Stimulated activated naive CD8-positive, alpha-beta T cell treated with anti-CD3 and anti-CD28 coated beads, Interleukin-15, amount 100 ng/mL, for 72 hours (primary cell): Measurements from ENCODE around the gene PRIMPOL.
"Not testable (repeated sequence)": the region's sequence is repeated elsewhere in the genome, so short reads cannot be mapped to it uniquely, and the experiment has no call there.

ENCODE experiments used
- ATAC-seq: fragments of 150-1000 bp; cut with Tn5 transposase; 2 replicates; pipeline ENCODE4 v1.10.0; 2021; ENCODE audit warnings: mild to moderate bottlenecking, moderate library complexity
- DNase-seq, 2 donors: peaks; one replicate each; pipeline ENCODE4 v3.0.0; 2021 to 2022
- H3K27ac Mint-ChIP-seq, 2 donors: one replicate each; pipeline ENCODE4 v1.8.0; 2022; ENCODE audit warnings: mild to moderate bottlenecking in 2 of 2, mixed read lengths in 2 of 2, moderate library complexity in 2 of 2
- H3K27me3 Mint-ChIP-seq: one replicate; pipeline ENCODE4 v1.8.0; 2022; ENCODE audit warnings: mixed read lengths
- H3K4me1 Mint-ChIP-seq: one replicate; pipeline ENCODE4 v1.8.0; 2022; ENCODE audit warnings: mild to moderate bottlenecking, mixed read lengths
- H3K4me3 Mint-ChIP-seq, 2 donors: one replicate each; pipeline ENCODE4 v1.8.0; 2022; ENCODE audit warnings: mild to moderate bottlenecking in 2 of 2, mixed read lengths in 2 of 2, moderate library complexity in 1 of 2
- H3K9me3 Mint-ChIP-seq, 2 donors: one replicate each; pipeline ENCODE4 v1.8.0; 2022; ENCODE audit warnings: mixed read lengths in 2 of 2

The PRIMPOL gene

GRCh38 chr4:184648313-184649025, 1.1 kb upstream of the PRIMPOL start:
- Mint-ChIP-seq H3K4me1 (peaks cover 58% of the 10 kb centered on the region), H3K27ac (peak overlapping the region; percentile 87 to 98), H3K4me3 (peak overlapping the region; percentile 91 to 92), H3K27me3 (no peaks in the 10 kb centered on the region), H3K9me3 (no peaks in the 10 kb centered on the region)
- DNase-seq = peak; percentile 46 to 48
- ATAC-seq = peak; percentile 34

- H3K4me1 Mint-ChIP-seq = peaks cover 50% of the 10 kb centered on the region
Measured at GRCh38 chr4:184649971-184650855, 675 bp downstream of the PRIMPOL start.

DNA sequence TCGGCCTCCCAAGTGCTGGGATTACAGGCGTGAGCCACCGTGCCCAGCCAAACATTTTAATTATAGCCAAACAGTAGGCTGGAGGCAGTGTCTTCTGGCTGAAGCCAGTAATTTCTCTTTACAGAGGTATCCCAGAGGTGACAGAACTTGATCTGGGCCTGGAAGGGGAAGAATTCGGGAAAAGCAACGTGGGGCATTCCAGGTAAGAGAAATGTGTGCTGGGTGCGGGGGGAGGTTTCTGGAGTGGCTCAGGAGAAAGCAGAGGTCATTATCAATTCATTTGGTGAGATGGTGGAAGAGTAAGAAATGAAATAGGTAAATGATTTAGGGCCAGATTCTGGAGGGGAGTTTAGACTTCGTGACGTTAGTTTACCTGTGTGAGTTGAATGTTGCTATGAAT, 2.4 kb downstream of the PRIMPOL start:
- no peak for ATAC-seq
- Mint-ChIP-seq H3K27ac (no peak overlapping the region), H3K4me3 (no peak overlapping the region), H3K4me1 (peaks cover 33% of the 10 kb centered on the region), H3K9me3 (no peaks in the 10 kb centered on the region), H3K27me3 (no peaks in the 10 kb centered on the region)
- DNase-seq = no peak

More at GRCh38 chr4:184649971-184650855, 675 bp downstream of the PRIMPOL start:
- peak; percentile 2 for ATAC-seq
- DNase-seq = no peak
- Mint-ChIP-seq H3K27me3 (no peaks in the 10 kb centered on the region), H3K9me3 (no peaks in the 10 kb centered on the region), H3K27ac (peak overlapping the region; percentile 78 to 97), H3K4me3 (peak overlapping the region; percentile 91 to 93)

DNA sequence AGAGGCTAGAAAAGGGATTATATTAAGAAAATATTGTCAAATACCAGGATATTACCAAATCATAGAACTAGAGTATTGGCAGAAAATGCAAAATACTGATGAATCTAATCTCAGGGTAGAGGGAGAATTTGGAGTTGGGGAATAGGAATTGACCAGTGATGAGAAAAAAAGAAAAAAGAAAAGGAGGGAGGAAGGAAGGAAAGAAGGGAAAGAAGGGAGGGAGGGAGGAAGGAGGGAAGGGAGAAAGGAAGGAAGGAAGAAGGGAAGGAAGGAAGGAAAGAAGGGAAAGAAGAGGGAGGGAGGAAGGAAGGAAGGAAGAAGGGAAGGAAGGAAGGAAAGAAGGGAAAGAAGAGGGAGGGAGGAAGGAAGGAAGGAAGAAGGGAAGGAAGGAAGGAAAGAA, 3.1 kb downstream of the PRIMPOL start:
- not testable (repeated sequence) for H3K27me3 Mint-ChIP-seq, ATAC-seq, H3K4me3 Mint-ChIP-seq, DNase-seq, H3K9me3 Mint-ChIP-seq, H3K27ac Mint-ChIP-seq
- peaks cover 27% of the 10 kb centered on the region for H3K4me1 Mint-ChIP-seq

DNA sequence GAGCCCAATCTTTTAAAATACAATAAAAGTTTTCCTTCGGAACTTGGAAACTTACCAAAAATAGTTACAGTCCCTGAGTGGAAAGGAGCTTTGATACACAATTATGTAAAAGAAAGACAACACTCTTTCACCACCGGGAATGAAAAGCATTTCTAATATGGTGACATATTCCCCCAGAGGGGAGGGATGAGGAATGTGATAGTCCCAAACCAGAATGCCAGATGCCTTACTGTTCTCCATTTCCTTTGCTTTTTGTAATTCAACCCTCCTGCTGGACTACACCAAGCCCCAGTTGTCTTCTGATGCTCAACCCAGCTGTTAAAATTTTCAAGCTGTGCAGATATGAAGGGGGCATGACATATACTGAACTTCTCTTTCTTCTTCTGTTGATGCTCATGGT, 4.1 kb downstream of the PRIMPOL start:
- DNase-seq = no peak

GRCh38 chr4:184655889-184656869, 6.6 kb downstream of the PRIMPOL start:
- Mint-ChIP-seq H3K27ac (no peak overlapping the region), H3K4me3 (no peak overlapping the region), H3K4me1 (peaks cover 10% of the 10 kb centered on the region), H3K9me3 (no peaks in the 10 kb centered on the region), H3K27me3 (no peaks in the 10 kb centered on the region)
- ATAC-seq (no peak), DNase-seq (no peak)

More for the DNA sequence above, 4.1 kb downstream of the PRIMPOL start:
- no peaks in the 10 kb centered on the region for H3K9me3 Mint-ChIP-seq
- peaks cover 22% of the 10 kb centered on the region for H3K4me1 Mint-ChIP-seq
- H3K27ac Mint-ChIP-seq = no peak overlapping the region
- H3K27me3 Mint-ChIP-seq = no peaks in the 10 kb centered on the region
- H3K4me3 Mint-ChIP-seq = no peak overlapping the region
- ATAC-seq = no peak

- no peak for ATAC-seq
- Mint-ChIP-seq H3K27ac (no peak overlapping the region), H3K9me3 (no peaks in the 10 kb centered on the region), H3K27me3 (no peaks in the 10 kb centered on the region), H3K4me3 (no peak overlapping the region), H3K4me1 (peaks cover under 1% of the 10 kb centered on the region)
- DNase-seq = no peak
Measured at GRCh38 chr4:184657144-184657543, 7.6 kb downstream of the PRIMPOL start.

- not testable (repeated sequence) for H3K4me1 Mint-ChIP-seq, H3K4me3 Mint-ChIP-seq, DNase-seq, ATAC-seq, H3K27ac Mint-ChIP-seq, H3K9me3 Mint-ChIP-seq, H3K27me3 Mint-ChIP-seq
Measured at GRCh38 chr4:184657820-184658219, 8.3 kb downstream of the PRIMPOL start.

DNA sequence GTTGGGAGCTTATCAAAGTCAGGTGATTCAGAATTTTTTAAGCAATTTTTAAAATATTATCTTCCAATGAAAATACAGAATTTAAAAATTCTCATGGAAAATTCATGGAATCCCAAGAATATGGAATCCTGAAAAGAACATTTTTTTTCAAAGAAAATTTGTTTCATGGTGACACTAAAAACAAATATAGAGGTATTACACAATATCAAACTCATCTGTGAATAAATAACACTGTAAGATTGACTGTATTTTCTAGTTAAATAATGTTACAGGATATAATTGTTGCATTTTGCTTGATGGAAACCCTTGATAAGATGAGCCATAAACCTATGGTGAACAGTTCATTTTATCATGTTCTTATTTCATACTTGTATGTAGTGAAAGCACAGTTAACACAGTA, 11.4 kb downstream of the PRIMPOL start:
- Mint-ChIP-seq H3K27me3 (no peaks in the 10 kb centered on the region), H3K4me1 (no peaks in the 10 kb centered on the region), H3K4me3 (no peak overlapping the region), H3K9me3 (no peaks in the 10 kb centered on the region), H3K27ac (no peak overlapping the region)
- DNase-seq (no peak), ATAC-seq (no peak)

DNA sequence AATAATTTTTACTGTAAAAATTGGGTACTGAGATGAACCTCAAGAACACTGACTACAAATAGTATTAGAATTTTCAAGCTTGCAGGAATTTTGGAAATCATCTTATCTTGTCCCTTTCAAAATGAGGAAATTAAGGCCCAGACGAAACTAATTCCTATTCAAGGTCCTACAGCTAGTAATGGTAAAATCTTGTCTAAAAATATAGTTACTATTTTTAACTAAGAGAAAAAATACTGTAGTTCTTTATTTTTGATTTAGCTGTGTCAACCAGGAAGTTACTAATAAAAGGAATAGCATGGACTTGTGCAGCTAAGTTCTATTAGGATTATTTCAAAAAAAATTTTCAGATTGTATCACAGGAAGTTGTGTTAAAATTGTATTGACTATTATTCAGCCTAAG, 12.7 kb downstream of the PRIMPOL start:
- H3K4me1 Mint-ChIP-seq = no peaks in the 10 kb centered on the region
- H3K9me3 Mint-ChIP-seq = no peaks in the 10 kb centered on the region
- no peak for DNase-seq
- ATAC-seq = no peak
- H3K27ac Mint-ChIP-seq = no peak overlapping the region
- H3K27me3 Mint-ChIP-seq = no peaks in the 10 kb centered on the region
- H3K4me3 Mint-ChIP-seq = no peak overlapping the region

- ATAC-seq = no peak
- Mint-ChIP-seq H3K9me3 (no peaks in the 10 kb centered on the region), H3K27me3 (no peaks in the 10 kb centered on the region), H3K27ac (no peak overlapping the region), H3K4me3 (no peak overlapping the region), H3K4me1 (peaks cover 18% of the 10 kb centered on the region)
- no peak for DNase-seq
Measured at GRCh38 chr4:184664445-184665210, 15.1 kb downstream of the PRIMPOL start.

DNA sequence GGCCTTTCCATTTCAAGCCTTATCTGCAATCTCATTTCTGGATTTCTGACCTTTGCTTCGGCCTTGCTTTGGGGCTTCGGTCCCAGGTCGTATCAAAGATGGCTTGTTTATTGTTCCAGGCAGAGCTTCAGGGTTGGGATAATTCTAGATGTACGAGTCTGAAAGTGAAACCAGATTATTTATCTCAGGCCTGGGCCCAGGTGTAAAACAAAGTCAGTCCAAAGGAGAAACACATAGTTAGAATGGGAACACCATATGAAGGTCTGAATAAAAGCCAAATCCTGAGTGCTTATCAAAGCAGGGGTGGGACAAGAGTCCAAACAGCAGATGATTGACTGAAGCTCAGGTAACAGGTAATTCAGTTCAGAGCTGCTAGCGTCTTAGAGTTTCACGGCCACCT, 17.1 kb downstream of the PRIMPOL start:
- Mint-ChIP-seq H3K4me3 (no peak overlapping the region), H3K27ac (no peak overlapping the region), H3K27me3 (no peaks in the 10 kb centered on the region), H3K4me1 (peaks cover 18% of the 10 kb centered on the region), H3K9me3 (no peaks in the 10 kb centered on the region)
- no peak for ATAC-seq
- DNase-seq = no peak

- Mint-ChIP-seq H3K4me3 (no peak overlapping the region), H3K9me3 (no peaks in the 10 kb centered on the region), H3K27me3 (no peaks in the 10 kb centered on the region), H3K4me1 (peaks cover 18% of the 10 kb centered on the region), H3K27ac (peak overlapping the region; percentile 42 to 61)
- DNase-seq (no peak), ATAC-seq (peak; percentile 44)
Measured at GRCh38 chr4:184668096-184668495, 18.6 kb downstream of the PRIMPOL start.

- ATAC-seq (peak; percentile 96), DNase-seq (peak in 1 of 2 donors; percentile 28)
- Mint-ChIP-seq H3K4me3 (no peak overlapping the region), H3K4me1 (peaks cover 18% of the 10 kb centered on the region), H3K27me3 (no peaks in the 10 kb centered on the region), H3K27ac (no peak overlapping the region), H3K9me3 (no peaks in the 10 kb centered on the region)
Measured at GRCh38 chr4:184668511-184669114, 19.1 kb downstream of the PRIMPOL start.
